Caki2 (cell line): ENCODE measurements around the gene SUPT4H1. TPM values are rescaled to one million over a fixed set of nuclear protein-coding genes. Genes with fewer than 3 reads are reported as not detected.
"Not testable (repeated sequence)": the region's sequence is repeated elsewhere in the genome, so short reads cannot be mapped to it uniquely, and the experiment has no call there.

Experiments
- DNase-seq: peaks from one replicate; pipeline ENCODE4 v3.0.0-alpha.2; 2015; ENCODE audit warnings: low read depth
- in situ Hi-C: cut with HindIII; loops from 2 replicates; pipeline ENCODE4 v1.10.0; 2016; ENCODE audit warnings: low sequenced_read_pairs, low pct_unique_long_range_greater_than_20kb, mixed read lengths
- total RNA-seq: library from RNA; depleted of rRNA; stranded (reverse); fragments of >200 nt; shearing (Covaris generic); gene quantifications from 2 replicates; pipeline ENCODE4 v1.2.3, GENCODE V29; 2014; ENCODE audit warnings: low replicate concordance

Gene SUPT4H1
- total RNA-seq, 1 experiment from 2014 or later: 54.4 TPM

DNA sequence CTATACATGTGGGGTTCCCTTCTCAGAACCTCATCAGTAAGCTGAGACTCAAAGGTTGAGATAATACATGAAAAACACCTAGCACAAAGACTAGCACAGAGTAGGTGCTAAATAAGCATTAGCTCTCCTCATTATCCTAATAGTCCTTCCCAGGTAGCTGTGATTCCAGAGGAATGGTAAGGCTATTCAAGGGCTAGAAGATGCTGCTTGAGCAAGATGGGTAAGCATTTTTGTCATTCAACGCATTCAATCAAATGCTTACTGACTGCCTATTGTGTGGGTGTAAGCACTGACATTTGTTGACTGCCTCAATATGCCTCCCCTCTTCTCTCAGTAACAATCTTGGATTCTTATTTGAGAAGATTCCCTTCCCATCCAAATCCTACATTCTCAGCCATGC is 4.0 kb downstream of the SUPT4H1 start:
- no peak for DNase-seq
- in situ Hi-C loops: no loop called here

DNA sequence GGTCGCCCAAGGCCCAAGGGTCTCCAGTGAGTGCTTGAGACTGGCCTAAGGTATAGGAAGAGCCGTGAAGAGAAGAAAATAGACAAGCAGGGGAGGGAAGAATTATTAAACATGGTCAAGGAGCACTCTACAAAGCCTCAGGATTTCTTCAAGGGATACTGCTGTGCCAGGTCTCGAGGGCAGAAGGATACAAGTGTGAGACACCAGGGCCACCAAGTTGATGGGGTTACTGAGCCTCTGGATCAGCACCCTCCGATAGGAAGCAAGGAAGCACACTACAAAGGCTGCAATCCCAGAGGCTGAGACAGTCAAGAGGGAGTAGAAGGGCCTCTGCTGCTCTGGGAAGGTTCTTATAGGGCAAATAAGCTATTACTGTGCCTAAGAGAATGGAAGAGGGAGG is 6.5 kb downstream of the SUPT4H1 start:
- no peak for DNase-seq
- in situ Hi-C loops: no loop called here

DNA sequence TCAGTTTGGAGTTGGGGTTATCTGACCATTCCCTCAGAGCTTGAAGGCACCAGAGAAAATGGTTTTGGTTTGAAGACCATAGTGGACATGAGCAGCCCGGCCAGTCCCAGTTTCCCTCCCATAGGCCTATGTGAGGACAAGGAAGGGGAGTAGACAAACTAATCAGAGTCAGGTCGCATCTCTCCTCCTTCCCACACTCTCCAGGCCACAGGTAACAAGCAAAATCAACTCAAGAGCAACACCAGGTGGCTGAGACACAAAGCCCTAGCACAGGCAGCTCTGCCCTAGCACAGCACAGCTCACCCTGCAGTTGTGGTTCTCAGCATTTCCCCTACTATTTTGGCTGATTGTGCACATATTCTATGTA is 7.2 kb downstream of the SUPT4H1 start:
- in situ Hi-C loops: no loop called here
- no peak for DNase-seq

DNA sequence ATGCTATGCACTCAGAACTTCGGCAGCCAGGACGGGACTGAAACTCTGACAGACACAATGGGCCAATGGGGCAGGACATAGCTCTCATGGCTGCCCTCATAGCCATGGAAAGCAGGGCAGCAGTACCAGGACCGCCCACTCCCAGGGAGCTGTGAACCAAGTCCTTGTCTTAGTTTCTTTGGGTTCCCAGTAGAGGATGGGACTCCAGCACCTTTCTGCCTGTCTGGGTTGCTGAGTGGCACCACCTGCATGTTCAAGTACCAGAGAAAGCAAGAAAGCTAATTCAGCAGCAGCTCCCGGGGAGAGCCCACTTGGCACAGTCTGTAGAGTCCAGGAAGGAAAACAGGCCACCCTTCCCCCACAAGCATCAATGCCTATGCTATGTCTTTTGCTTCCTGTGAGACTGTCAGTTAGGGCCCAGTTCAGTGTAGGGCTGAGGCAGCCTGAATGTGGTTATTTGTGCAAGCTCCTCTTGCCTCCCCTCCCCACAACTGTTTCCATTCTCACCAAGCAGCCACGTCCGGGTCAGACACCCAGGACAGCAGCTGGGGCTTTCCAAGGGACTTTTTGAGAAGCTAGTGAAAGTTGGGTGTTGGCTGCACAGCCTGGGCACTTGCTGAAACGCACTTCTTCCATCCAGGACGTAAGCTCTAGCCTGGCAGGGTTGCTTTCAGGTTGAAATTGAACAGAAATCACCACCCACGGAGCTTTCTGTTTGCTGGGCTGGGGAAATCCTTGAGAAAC is 7.8 kb downstream of the SUPT4H1 start:
- in situ Hi-C loops: no loop called here
- peak; percentile 43 for DNase-seq

DNA sequence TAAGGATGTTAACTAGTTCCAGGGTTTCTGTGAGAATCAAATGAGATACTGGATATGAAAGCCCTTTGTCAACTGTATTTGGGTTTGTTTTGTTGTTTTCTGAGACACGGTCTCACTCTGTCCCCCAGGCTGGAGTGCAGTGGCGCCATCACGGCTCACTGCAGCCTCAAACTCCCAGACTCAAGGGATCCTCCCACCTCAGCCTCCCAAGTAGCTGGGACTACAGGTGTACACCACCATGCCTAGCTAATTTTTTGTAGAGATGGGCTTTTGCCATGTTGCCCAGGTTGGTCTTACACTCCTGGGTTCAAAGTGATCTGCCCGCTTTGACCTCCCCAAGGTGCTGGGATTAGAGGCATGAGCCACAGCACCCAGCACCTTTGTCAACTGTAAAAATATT is 8.9 kb downstream of the SUPT4H1 start:
- DNase-seq: no peak
- in situ Hi-C loops: no loop called here

DNA sequence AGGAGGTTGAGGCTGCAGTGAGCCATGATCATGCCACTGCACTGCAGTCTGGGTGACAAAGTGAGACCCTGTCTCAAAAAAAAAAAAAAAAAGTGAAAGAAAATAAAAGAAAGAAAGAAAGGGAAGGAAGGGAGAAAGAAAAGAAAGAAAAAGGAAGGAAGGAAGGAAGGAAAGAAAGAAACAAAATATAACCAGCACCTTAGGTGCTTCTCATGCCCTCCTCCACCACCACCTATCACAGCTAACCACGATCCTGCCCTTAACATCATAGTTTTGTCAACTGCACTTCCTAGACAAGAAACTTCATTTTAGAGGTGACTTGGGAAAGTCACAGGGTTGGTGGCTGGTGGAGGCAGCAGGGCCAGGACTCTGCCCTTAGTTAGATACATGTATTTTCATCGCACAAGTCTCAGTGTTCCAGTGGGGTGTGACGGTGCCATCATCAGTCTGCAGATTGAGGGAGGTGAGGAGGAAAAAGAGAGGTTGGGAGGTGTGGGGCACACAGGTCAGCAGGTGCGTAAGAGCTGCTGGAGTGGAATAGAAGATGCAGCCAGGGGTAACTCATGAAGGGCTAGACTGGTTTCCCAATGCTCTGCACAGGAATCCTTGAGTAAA is 10.0 kb downstream of the SUPT4H1 start:
- in situ Hi-C loops: no loop called here
- DNase-seq: no peak

DNA sequence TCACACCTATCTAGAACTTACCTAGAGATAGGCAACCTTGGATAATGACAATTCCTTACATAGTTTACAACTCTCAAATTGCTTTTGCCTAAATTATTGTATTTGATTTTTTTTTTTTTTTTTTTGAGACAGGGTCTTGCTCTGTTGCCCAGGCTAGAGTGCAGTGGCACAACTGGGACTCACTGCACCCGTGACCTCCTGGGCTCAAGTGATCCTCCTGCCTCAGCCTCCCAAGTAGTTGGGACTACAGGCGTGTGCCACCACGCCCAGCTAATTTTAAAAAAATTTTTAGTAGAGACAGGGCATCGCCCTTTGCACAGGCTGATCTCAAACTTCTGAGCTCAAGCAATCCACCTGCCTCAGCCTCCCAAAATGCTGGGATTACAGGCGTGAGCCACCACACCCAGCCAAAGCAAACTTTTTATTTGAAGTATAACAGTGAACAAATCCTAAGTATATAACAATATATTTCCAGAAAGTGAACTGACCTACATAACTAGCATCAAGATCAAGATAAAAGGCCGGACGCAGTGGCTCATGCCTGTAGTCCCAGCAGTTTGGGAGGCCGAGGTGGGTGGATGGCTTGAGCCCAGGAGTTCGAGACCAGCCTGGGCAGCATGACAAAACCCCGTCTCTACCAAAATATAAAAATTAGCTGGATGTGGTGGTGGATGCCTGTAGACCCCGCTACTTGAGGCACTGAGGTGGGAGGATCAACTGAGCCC is 10.7 kb downstream of the SUPT4H1 start:
- in situ Hi-C loops, DNase-seq: not testable (repeated sequence)

DNA sequence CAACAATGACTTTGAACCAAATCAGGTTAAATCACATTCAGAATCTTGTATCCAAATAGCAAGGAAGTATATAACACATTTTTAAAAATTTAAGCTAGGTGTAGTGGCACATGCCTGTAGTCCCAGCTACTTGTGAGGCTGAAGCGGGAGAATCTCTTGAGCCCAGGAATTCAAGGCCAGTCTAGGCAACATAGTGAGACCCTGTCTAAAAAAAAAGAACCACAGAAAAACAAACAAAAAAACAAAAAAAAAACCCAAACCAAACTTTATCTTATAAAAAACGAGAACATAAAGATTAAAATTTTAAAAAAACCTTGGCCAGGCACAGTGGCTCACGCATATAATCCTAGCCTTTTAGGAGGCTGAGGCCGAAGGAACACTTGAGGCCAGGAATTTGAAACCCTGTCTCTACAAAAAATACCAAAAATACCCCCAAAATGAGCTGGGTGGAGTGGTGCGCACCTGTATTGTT is 11.6 kb downstream of the SUPT4H1 start:
- no peak for DNase-seq
- in situ Hi-C loops: no loop called here

DNA sequence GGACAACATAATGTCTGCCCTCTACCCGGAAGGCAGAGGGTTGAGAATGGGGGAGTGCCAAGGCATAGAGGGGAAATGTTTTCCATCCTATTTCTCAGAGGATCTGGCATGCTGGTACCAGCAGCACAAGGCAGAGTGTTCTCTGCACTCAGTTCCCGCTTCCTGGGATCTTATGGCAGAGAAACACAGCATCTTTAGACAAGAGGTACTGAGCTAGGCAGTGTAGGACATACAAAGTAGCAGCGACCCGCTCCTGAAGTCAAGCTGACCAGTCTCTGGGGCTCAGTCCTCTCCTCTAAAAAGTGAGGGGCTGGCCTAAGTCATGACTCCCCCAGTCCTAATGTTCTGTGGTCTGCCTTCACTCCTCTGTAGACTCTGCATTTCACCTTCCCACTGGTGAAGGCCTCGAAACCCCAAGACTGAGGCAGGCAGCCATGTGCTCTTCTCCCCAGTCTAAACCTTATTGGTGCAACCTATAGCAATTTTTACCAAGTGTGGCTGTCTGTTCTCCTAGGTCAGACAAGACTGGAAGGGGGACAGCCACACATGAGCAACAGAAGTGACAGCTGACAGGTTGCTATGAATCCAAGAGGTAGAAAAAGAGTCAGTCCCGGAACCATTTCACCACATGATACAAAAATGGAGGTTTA is 12.1 kb downstream of the SUPT4H1 start:
- in situ Hi-C loops: no loop called here
- no peak for DNase-seq

DNA sequence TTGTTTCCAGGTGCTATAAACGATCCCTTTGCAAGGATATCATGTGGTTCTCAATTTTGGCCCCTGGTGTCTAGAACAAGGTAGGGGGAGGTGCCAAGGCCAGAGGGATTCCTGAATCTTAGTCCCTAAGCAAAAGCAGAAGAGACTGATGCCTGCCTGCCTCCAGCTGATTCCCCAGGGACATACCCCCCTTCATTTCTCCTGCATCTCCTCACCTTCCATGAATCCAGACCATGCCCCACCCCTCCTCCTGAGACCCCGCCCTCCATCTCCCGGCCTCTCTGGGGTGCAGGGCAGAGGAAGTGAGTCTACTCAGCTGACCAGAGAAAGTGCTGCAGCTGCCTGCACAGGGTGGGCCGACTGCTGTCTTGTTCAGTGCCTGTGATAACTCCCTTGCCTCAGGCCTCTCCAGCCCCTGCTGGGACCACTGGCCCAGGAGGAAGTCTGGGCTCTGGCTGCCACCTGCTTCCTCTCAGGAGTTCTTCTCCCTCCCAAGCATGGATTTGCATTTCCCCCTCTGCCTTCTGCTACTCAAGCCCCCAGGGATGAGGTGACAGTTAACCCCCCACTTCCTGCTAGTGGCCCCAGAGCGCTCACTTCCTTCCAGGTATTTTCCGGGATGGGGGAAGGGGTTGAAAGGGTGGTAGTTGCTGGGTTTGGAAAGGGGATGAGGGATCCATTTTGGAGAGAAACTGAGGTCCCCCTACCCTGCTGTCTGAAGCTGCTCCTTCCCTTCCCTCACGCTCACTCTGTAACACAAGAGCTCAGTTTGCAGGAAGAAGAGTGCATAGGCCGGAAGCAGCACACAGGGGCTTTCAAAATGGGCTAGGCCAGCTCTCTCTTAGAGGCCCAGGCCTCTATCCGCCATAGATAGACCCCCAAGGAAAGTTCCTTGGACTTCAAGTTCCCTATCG is 12.9 kb downstream of the SUPT4H1 start:
- DNase-seq: no peak
- in situ Hi-C loops: no loop called here

DNA sequence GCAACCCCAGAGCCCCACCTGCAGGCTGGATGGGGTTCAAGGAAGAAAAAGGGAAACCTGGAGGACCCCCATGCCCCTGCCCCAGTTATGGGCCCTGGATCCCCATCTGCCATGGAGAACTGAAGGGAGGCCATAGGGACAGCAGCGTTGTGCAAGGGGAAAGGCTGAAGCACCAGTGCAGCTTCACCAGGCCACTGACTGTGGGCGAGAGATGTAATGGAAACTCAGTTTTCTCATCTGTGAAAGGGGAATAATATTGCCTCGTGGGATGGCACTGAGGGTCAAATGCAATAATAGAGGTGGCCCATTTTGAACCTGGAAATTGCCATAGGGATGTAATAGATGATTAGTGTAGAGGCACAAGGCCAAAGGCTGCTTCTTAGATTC is 13.6 kb downstream of the SUPT4H1 start:
- in situ Hi-C loops: no loop called here
- no peak for DNase-seq

DNA sequence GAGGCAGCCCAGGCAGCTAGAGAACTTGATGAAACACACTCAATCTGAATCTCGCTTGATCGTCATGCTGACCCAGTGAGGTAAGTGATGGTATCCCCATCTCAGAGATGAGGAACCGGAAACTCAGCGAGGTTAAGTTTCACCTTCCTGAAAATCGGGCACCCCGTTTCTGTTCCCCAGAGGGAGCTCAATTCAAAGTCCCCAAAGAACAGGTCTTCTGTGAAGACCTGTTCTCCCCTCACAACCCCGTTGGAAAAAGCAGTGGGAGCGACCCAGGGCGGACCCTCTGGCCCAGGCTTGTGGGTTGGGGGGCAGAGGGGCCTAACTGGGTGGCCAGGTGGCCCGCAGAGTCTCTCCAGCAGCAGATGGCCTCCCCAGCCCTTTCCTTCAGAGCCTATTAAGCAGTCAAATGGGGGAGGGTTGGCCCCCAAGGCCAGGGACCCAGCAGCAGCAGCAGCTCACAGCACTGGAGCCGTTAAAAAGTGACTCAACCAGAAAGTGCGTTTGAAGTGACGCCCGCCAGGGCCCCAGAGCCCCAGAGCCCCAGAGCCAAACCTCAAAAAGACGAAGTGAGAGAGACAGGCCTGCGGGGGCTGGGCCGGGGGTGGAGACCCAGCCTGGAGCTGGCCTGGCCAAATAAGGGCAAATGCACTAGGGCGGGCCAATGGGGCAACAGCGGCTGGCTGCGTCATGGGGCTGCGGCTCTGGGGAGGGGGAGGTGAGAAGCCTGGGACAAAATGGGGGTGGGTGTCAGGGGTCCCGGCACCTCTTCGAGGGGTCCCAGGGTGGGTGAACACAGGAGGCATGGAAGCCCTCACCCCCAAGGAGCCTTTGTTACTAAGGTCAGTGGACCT is 14.2 kb downstream of the SUPT4H1 start:
- no peak for DNase-seq
- in situ Hi-C loops: no loop called here

DNA sequence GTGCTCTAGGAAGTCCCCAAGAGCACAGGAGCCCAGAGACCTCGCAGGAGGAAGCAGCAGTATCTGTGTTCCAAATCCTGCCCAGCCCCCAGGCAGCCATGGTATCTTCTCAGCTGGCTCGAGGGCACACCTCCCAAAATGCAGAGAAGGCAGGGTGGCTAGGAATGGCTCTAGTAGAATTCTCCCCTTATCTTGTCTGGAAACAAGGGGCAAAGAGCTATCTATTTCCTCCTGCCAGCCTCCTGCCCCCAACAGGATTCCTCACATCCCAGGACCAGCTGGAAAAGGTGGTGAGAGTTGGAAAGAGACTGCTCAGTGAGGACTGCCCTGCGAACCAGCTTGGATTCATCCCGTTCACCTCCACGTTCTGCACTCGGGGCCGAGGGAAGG is 14.8 kb downstream of the SUPT4H1 start:
- DNase-seq: no peak
- in situ Hi-C loops: no loop called here

DNA sequence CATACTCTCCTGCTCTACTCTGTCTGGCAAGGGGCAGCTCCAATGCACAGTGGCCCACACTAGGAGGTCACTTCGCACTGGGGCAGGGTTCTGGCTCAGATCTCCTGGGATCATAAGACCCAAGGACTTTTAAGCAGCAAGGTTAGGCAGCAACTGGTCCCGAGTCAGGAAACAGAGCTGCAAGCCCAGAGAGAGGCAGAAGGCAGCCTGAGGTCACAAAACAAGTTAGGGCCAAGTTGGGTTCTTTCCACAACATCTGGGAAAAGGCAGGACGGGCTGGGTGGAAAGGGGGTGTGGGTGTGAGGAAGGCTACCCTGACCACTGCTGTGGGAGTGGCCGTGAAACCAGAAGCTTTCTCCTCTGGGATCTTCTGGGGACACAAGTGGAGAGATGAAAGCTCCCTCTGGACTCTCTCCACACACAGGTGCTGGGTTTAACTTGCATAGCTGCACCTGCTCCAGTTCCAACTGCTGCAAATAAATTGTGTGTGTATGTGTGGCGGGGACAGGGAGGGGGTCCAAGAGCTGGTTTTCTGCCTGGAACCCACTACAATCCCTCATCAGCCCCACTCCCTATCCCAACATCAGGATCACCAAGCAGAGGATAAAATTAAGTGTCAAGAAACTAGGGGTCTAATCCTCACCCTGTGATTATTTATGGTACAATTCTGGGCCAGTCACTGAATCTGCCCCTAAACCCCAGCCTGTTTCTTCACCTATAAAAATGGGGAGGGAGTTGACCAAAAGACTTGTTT is 15.4 kb downstream of the SUPT4H1 start:
- no peak for DNase-seq

DNA sequence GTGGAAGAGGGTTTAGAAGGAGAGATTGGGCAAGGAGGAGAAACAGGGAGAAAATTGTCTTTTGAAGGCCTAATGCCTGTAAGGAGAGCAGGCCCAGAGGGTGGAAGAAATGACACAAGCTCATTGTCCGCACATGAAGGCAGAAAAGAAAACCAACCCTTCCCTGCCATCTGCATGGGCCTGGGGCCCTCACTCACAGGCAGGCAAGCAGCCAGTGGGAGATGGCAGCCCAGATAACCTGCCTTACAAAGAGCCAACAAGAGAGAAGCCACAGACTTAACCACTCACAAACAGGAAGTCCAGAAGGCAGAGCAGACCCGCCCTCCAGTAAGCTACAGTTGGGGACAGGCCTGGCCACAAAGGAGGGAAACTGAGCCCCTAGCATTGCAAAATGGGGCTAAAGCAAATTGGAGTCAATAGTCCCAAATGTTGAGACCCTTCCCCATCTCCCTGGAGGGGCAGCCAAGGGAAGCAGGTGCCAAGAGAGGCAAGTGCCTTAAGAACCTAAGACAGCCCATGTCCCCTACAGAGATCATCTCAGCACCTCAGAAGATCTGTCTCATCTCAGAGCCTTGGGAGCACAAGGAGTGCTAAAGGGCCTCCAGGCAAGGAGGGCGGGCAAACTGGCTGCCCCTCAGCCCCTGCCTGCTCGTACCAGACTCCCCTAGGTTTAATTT is 16.1 kb downstream of the SUPT4H1 start:
- DNase-seq: no peak

More for the DNA sequence above, 15.4 kb downstream of the SUPT4H1 start:
- in situ Hi-C loops: no loop called here

DNA sequence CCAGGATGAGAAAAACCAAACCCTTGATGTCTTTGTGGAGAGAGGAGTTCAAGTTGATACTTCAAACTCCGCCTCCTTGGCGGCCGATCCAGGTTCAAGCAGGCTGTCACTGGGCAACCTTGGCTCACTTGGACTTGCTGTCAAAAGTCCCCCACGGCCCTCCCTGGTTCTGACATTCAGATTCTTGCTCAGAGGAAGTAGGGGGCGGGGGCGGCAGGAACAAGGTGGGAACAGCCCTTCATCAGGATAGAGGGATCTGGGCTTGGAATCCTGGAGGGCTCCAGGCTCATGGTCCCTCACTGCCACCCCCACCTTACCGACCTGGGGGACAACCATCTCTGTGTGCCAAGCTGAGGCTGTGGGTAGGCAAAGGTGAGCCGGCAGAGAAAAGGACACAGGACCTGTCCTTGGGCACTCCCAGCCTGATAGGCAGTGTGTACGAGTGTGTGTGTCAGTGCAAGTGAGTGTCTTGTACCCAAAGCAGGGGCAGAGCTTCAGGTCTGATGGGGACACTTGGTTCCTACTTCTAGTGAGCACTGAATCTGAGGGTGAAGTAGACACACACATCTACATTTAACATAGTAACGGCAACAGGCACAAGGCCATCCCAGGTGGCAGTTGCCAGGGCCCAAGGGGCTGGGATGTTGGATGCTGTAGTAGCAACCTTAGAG is 16.8 kb downstream of the SUPT4H1 start:
- no peak for DNase-seq
- in situ Hi-C loops: no loop called here

More for the DNA sequence above, 16.1 kb downstream of the SUPT4H1 start:
- in situ Hi-C loops: no loop called here
